Measurements from ENCODE around the gene ITGAX.

GRCh38 chr16:31417916-31418315, 62.9 kb downstream of the ITGAX start:
- no peak for TF ChIP-seq CTCF (conservative IDR thresholded peaks at IDR 0.05; ENCODE audit: low read depth in 2 of 2)
- no peak for TF ChIP-seq EZH2phosphoT487 (IDR thresholded peaks at IDR 0.05; ENCODE audit: unreplicated experiment)
- no peak for TF ChIP-seq EZH2 (IDR thresholded peaks at IDR 0.05; ENCODE audit: low read depth, unreplicated experiment)
- TF ChIP-seq ZNF114 (CRISPR knock-in tag; IDR thresholded peaks at IDR 0.05): no peak
- no peak for TF ChIP-seq REST (IDR thresholded peaks at IDR 0.05; ENCODE audit: unreplicated experiment)
- TF ChIP-seq CREB1 (CRISPR knock-in tag; IDR thresholded peaks at IDR 0.05; ENCODE audit: low read depth): no peak

All from GM23338 (cell line).